H1 (cell line): ENCODE measurements around the gene EIF4ENIF1. TPM values are rescaled to one million over a fixed set of nuclear protein-coding genes. Genes with fewer than 3 reads are reported as not detected.

ENCODE experiments used
- CTCF ChIA-PET: fragments of 300-600 bp; sonication (Branson Sonifier 250); formaldehyde crosslinking; loops from one replicate; lab custom pipeline; 2021; ENCODE audit not compliant: partially characterized antibody; lab: Charles Lee
- POLR2A ChIA-PET: fragments of 300-600 bp; sonication (Branson Sonifier 250); formaldehyde crosslinking; loops from one replicate; lab custom pipeline; 2021; ENCODE audit warnings: inconsistent platforms; ENCODE audit not compliant: partially characterized antibody; lab: Charles Lee
- DNase-seq, 2 experiments: peaks; one replicate each; pipeline versions ENCODE4 v3.0.0 to v3.0.0-alpha.2; 2010 to 2022; ENCODE audit warnings: low spot score in 2 of 2, low read depth in 1 of 2, mixed read lengths in 1 of 2
- FAIRE-seq: peaks from 2 replicates; lab custom pipeline; 2011; peaks lifted over from hg19 to GRCh38; lab: Jason Lieb, UNC
- H2AFZ ChIP-seq: 2 replicates; pipeline ENCODE4 v1.8.1; 2012; ENCODE audit warnings: low read length, inconsistent platforms
- H2AK5ac ChIP-seq: 2 replicates; pipeline ENCODE4 v1.6.1; 2013; ENCODE audit warnings: low read depth, low read length
- H2BK120ac ChIP-seq: replicated peaks from 2 replicates; pipeline ENCODE3; 2013; ENCODE audit warnings: low read depth, low read length, inconsistent platforms
- H2BK12ac ChIP-seq: 2 replicates; pipeline ENCODE4 v1.6.1; 2013; ENCODE audit warnings: low read depth, low read length
- H2BK15ac ChIP-seq: 2 replicates; pipeline ENCODE4 v1.6.1; 2013; ENCODE audit warnings: low read length
- H2BK20ac ChIP-seq: 2 replicates; pipeline ENCODE4 v1.6.1; 2013; ENCODE audit warnings: low read length
- H2BK5ac ChIP-seq: 2 replicates; pipeline ENCODE4 v1.6.1; 2013; ENCODE audit warnings: low read depth, low read length
- H3K14ac ChIP-seq: 2 replicates; pipeline ENCODE4 v1.6.1; 2013; ENCODE audit warnings: inconsistent platforms; ENCODE audit not compliant: insufficient read length
- H3K18ac ChIP-seq: 2 replicates; pipeline ENCODE4 v1.6.1; 2013; ENCODE audit warnings: low read length; ENCODE audit errors: extremely low read depth
- H3K23ac ChIP-seq: 2 replicates; pipeline ENCODE4 v1.6.1; 2013; ENCODE audit warnings: inconsistent platforms; ENCODE audit not compliant: insufficient read length
- H3K23me2 ChIP-seq: 2 replicates; pipeline ENCODE4 v1.6.1; 2013; ENCODE audit warnings: low read depth, low read length
- H3K27ac ChIP-seq: 2 replicates; pipeline ENCODE4 v1.6.1; 2011; ENCODE audit warnings: low read depth, low read length, inconsistent platforms
- H3K27me3 ChIP-seq, 4 experiments: replicated peaks in 1 of 4; 1 replicate in 1 of 4; 2 replicates in 3 of 4; pipeline versions ENCODE4 v1.6.1 to v1.8.1; 2011 to 2013; ENCODE audit warnings: low read length in 3 of 4, mild to moderate bottlenecking in 3 of 4, inconsistent platforms in 2 of 4, mixed read lengths in 2 of 4, moderate library complexity in 1 of 4; ENCODE audit not compliant: control insufficient read depth in 3 of 4, insufficient read depth in 3 of 4; ENCODE audit errors: extremely low read depth in 1 of 4
- H3K36me3 ChIP-seq, 4 experiments: 2 replicates each; pipeline versions ENCODE4 v1.6.1 to v1.8.1; 2011 to 2013; ENCODE audit warnings: mild to moderate bottlenecking in 4 of 4, low read length in 3 of 4, moderate library complexity in 2 of 4, control low read depth in 1 of 4, inconsistent platforms in 1 of 4; ENCODE audit not compliant: insufficient read depth in 4 of 4, control insufficient read depth in 2 of 4
- H3K4ac ChIP-seq: replicated peaks from 2 replicates; pipeline ENCODE3; 2013; ENCODE audit warnings: low read length, low read depth, mixed read lengths, inconsistent platforms; ENCODE audit not compliant: insufficient read length
- H3K4me1 ChIP-seq, 4 experiments: replicated peaks in 1 of 4; 1 replicate in 1 of 4; 2 replicates in 3 of 4; pipeline versions ENCODE4 v1.6.1 to v1.8.1; 2011 to 2013; ENCODE audit warnings: low read length in 3 of 4, inconsistent platforms in 2 of 4, mixed read lengths in 1 of 4; ENCODE audit not compliant: insufficient read depth in 4 of 4, control insufficient read depth in 3 of 4
- H3K4me2 ChIP-seq, 2 experiments: 2 replicates each; pipeline versions ENCODE4 v1.6.1 to v1.8.1; 2011 to 2013; ENCODE audit warnings: low read depth in 2 of 2, low read length in 2 of 2, control low read depth in 1 of 2, inconsistent platforms in 1 of 2, mild to moderate bottlenecking in 1 of 2; ENCODE audit not compliant: insufficient read depth in 1 of 2
- H3K4me3 ChIP-seq, 4 experiments: fragments of 200-600, 300-600 bp in 1 of 4; sonication (generic), shearing (Covaris generic), sonication (Bioruptor Twin) in 1 of 4; 2 replicates each; pipeline versions ENCODE4 v1.5.1 to v1.8.1; 2011 to 2016; ENCODE audit warnings: low read length in 4 of 4, low read depth in 3 of 4, control low read depth in 2 of 4, inconsistent platforms in 2 of 4, mild to moderate bottlenecking in 2 of 4, mixed read lengths in 1 of 4, moderate library complexity in 1 of 4; ENCODE audit not compliant: insufficient read depth in 2 of 4; ENCODE audit errors: extremely low read depth in 1 of 4
- H3K56ac ChIP-seq: replicated peaks from 2 replicates; pipeline ENCODE3; 2013; ENCODE audit warnings: low read depth, mild to moderate bottlenecking, mixed read lengths, low read length, inconsistent platforms; ENCODE audit not compliant: insufficient read length
- H3K79me1 ChIP-seq: 2 replicates; pipeline ENCODE4 v1.6.1; 2013; ENCODE audit warnings: low read depth, low read length, control low read depth
- H3K79me2 ChIP-seq, 2 experiments: 2 replicates each; pipeline versions ENCODE4 v1.6.1 to v1.8.1; 2012 to 2013; ENCODE audit warnings: low read length in 2 of 2, mild to moderate bottlenecking in 2 of 2, inconsistent platforms in 1 of 2; ENCODE audit not compliant: insufficient read depth in 2 of 2, control insufficient read depth in 1 of 2
- H3K9ac ChIP-seq, 4 experiments: replicated peaks in 1 of 4; 1 replicate in 1 of 4; 2 replicates in 3 of 4; pipeline versions ENCODE4 v1.6.1 to v1.8.1; 2011 to 2013; ENCODE audit warnings: low read depth in 3 of 4, low read length in 3 of 4, control low read depth in 2 of 4, mild to moderate bottlenecking in 2 of 4, moderate library complexity in 2 of 4, inconsistent platforms in 1 of 4; ENCODE audit errors: extremely low read depth in 1 of 4
- H3K9me3 ChIP-seq, 2 experiments: 2 replicates each; pipeline versions ENCODE4 v1.6.1 to v1.8.1; 2012 to 2013; ENCODE audit warnings: mild to moderate bottlenecking in 2 of 2, moderate library complexity in 2 of 2, control low read depth in 1 of 2, inconsistent platforms in 1 of 2, low read depth in 1 of 2, low read length in 1 of 2, mixed read lengths in 1 of 2; ENCODE audit not compliant: insufficient read depth in 2 of 2
- H4K20me1 ChIP-seq, 2 experiments: replicated peaks in 1 of 2; 2 replicates each; pipeline versions ENCODE3 to v1.8.1; 2011 to 2013; ENCODE audit warnings: inconsistent platforms in 2 of 2, low read length in 2 of 2, mild to moderate bottlenecking in 1 of 2; ENCODE audit not compliant: insufficient read depth in 2 of 2, control insufficient read depth in 1 of 2
- H4K5ac ChIP-seq: 2 replicates; pipeline ENCODE4 v1.6.1; 2013; ENCODE audit warnings: low read length, low read depth, mixed read lengths, inconsistent platforms; ENCODE audit not compliant: insufficient read length
- H4K8ac ChIP-seq: 2 replicates; pipeline ENCODE4 v1.8.0; 2013; ENCODE audit warnings: mild to moderate bottlenecking, moderate library complexity, low read length, inconsistent platforms; ENCODE audit not compliant: insufficient read depth; ENCODE audit errors: extremely low read depth
- H4K91ac ChIP-seq: replicated peaks from 2 replicates; pipeline ENCODE3; 2013; ENCODE audit warnings: low read length, mixed read lengths, inconsistent platforms; ENCODE audit not compliant: insufficient read length
- CBX8 ChIP-seq: fragments of 300-800, 300-1000 bp; sonication (generic); IDR thresholded peaks from 2 replicates; pipeline ENCODE4 v1.7.1; 2016; ENCODE audit warnings: low read depth, low read length, borderline replicate concordance
- CHD2 ChIP-seq: IDR thresholded peaks from 2 replicates; pipeline ENCODE4 v1.6.1; 2012; ENCODE audit warnings: low read length, improper control_type of control experiment
- GTF2F1 ChIP-seq: IDR thresholded peaks from 2 replicates; pipeline ENCODE4 v1.6.1; 2012; ENCODE audit warnings: low read depth, low read length, improper control_type of control experiment, borderline replicate concordance
- NRF1 ChIP-seq: IDR thresholded peaks from 2 replicates; pipeline ENCODE4 v1.6.1; 2011; ENCODE audit warnings: mild to moderate bottlenecking, low read depth, low read length, improper control_type of control experiment
- PHF8 ChIP-seq: fragments of 200-600 bp; sonication (generic); conservative IDR thresholded peaks from 2 replicates; pipeline ENCODE4 v1.7.1; 2012; ENCODE audit warnings: low read depth, mild to moderate bottlenecking, inconsistent platforms, low read length, moderate library complexity
- POLR2A ChIP-seq, 2 experiments: IDR thresholded peaks; 1 replicate in 1 of 2; 2 replicates in 1 of 2; pipeline ENCODE4 v1.6.1; 2011; ENCODE audit warnings: low read depth in 2 of 2, low read length in 2 of 2, mild to moderate bottlenecking in 2 of 2; ENCODE audit errors: control extremely low read depth in 1 of 2
- POLR2AphosphoS5 ChIP-seq: IDR thresholded peaks from 2 replicates; pipeline ENCODE4 v1.6.1; 2011; ENCODE audit warnings: low read depth, low read length
- RNF2 ChIP-seq: fragments of 200-900, 300-1000 bp; sonication (generic); IDR thresholded peaks from 2 replicates; pipeline ENCODE4 v1.7.1; 2016; ENCODE audit warnings: borderline replicate concordance, low read depth, mild to moderate bottlenecking, antibody characterized with exemption, low read length; ENCODE audit not compliant: poor library complexity, severe bottlenecking; ENCODE audit errors: missing control alignments
- SP2 ChIP-seq: IDR thresholded peaks from 2 replicates; pipeline ENCODE4 v1.6.1; 2012; ENCODE audit warnings: mild to moderate bottlenecking, low read length, inconsistent platforms
- TAF7 ChIP-seq: optimal IDR thresholded peaks from 2 replicates; pipeline ENCODE3; 2011; ENCODE audit warnings: low read depth, mild to moderate bottlenecking, inconsistent platforms, low read length, moderate library complexity, borderline replicate concordance
- TEAD4 ChIP-seq: IDR thresholded peaks from 2 replicates; pipeline ENCODE4 v1.6.1; 2012; ENCODE audit warnings: low read depth, low read length, inconsistent platforms, mixed read lengths
- WGBS, 2 experiments: shearing (Covaris generic) in 1 of 2; methylation state at CpG; one replicate each; pipeline versions ENCODE4 v1.1.6 to v1.1.7; 2013 to 2015; ENCODE audit warnings: low lambda C conversion rate in 2 of 2, mixed read lengths in 2 of 2, inconsistent platforms in 1 of 2, low coverage in 1 of 2, missing lambda C conversion rate in 1 of 2; ENCODE audit not compliant: insufficient replicate concordance in 2 of 2, insufficient coverage in 1 of 2, insufficient read length in 1 of 2; ENCODE audit errors: extremely low coverage in 1 of 2, missing lambda C conversion rate in 1 of 2; 5-methylcytosine and 5-hydroxymethylcytosine counted together
- polyA plus RNA-seq, 7 experiments: library from polyadenylated mRNA; depleted of rRNA in 3 of 7; stranded (reverse) in 5 of 7; unstranded in 2 of 7; fragments of >200 nt in 5 of 7; fragments of 200-250 nt in 2 of 7; gene quantifications; 1 replicate in 5 of 7; 2 replicates in 1 of 7; 4 replicates in 1 of 7; pipeline versions ENCODE4 v1.2.1 to v1.2.3, GENCODE V29; 2011 to 2013; ENCODE audit warnings: missing spikeins in 2 of 7, mixed read lengths in 2 of 7
- total RNA-seq: library from RNA; stranded (reverse); fragmentation: NEBNext Ultra II Directional; extraction: Animal tissue kit (Norgen Biotek cat#: 25700); gene quantifications from 2 replicates; pipeline ENCODE4 v1.2.1, GENCODE V29; 2021
- TF ChIP-seq, protein P1 (sequence below), 3 experiments: IDR thresholded peaks; 1 replicate in 2 of 3; 2 replicates in 1 of 3; pipeline versions ENCODE4 v1.5.1 to v1.6.1; 2011; ENCODE audit warnings: low read length in 3 of 3, mild to moderate bottlenecking in 3 of 3, inconsistent platforms in 2 of 3, low read depth in 1 of 3, moderate library complexity in 1 of 3; ENCODE audit not compliant: insufficient read depth in 1 of 3; ENCODE audit errors: control extremely low read depth in 1 of 3

The EIF4ENIF1 gene
- total and polyA plus RNA-seq, 2 of the 8 experiments (the other 6 are each of a cell fraction or from before 2014, with no cell fraction given) = 21.9 to 23.6 TPM

DNA sequence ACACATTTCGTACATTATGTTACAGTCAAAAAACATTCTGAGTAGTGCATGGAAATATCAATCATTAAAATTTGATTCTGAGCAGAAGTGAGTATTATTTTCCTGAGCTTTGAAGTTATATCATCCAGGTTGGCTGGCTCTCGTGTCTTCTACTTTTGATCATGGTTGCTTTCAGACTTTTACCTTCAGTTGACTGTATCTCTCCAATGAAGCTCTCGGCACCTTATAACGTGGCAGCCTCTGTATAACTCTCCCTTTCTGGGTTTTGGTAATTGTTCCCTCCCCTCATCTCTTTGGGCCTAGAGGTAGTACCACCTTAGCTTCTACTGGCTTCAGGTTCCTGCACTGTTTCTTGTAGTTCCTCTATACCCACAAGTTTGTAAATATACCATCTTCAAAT lies 18.9 kb upstream of the EIF4ENIF1 start:
- Histone ChIP-seq H2BK5ac (no peak overlapping the region), H4K8ac (no peak overlapping the region), H3K56ac (no peak overlapping the region), H3K27ac (no peak overlapping the region), H2BK12ac (no peak overlapping the region), H3K23me2 (no peaks in the 10 kb centered on the region), H3K9me3 (no peaks in the 10 kb centered on the region; a peak in 1 of 4 replicates), H3K36me3 (no peaks in the 10 kb centered on the region; a peak in 2 of 8 replicates), H2BK20ac (no peak overlapping the region), H3K79me2 (peaks cover 0 to 4% of the 10 kb centered on the region in 2 experiments; a peak in 1 of 4 replicates), H3K4me1 (no peaks in the 10 kb centered on the region), H3K18ac (no peak overlapping the region), H2AK5ac (no peak overlapping the region), H4K91ac (no peak overlapping the region), H2BK15ac (no peak overlapping the region), H3K4me2 (no peak overlapping the region), H2AFZ (no peak overlapping the region), H3K27me3 (no peaks in the 10 kb centered on the region), H2BK120ac (no peak overlapping the region), H3K14ac (no peak overlapping the region), H3K9ac (no peak overlapping the region), H3K4ac (no peak overlapping the region), H3K23ac (no peak overlapping the region), H3K79me1 (no peaks in the 10 kb centered on the region), H4K5ac (no peak overlapping the region), H3K4me3 (no peak overlapping the region), H4K20me1 (no peaks in the 10 kb centered on the region)
- WGBS, 2 experiments = 94% methylated on average over 4 of the region's 4 CpGs; no CpG with 5 or more reads in 1 of the 2 experiments
- CTCF ChIA-PET = no interaction called here
- FAIRE-seq (no peak), DNase-seq (no peak)
- POLR2A ChIA-PET = interaction anchor here (0.6 kb wide), 1 partner anchor 106 kb away, joined by 3 read pairs; no protein-coding TSS in a partner anchor
- no peak for TF ChIP-seq CBX8
- TF ChIP-seq RNF2 = no peak
- no peak for TF ChIP-seq GTF2F1
- TF ChIP-seq SP2 = no peak
- no peak for TF ChIP-seq TAF7
- no peak for TF ChIP-seq POLR2A (IDR thresholded peaks at IDR 0.05; ENCODE audit: control extremely low read depth in 1 of 2, low read depth in 2 of 2, low read length in 2 of 2)
- no peak for TF ChIP-seq PHF8
- TF ChIP-seq, protein P1, sequence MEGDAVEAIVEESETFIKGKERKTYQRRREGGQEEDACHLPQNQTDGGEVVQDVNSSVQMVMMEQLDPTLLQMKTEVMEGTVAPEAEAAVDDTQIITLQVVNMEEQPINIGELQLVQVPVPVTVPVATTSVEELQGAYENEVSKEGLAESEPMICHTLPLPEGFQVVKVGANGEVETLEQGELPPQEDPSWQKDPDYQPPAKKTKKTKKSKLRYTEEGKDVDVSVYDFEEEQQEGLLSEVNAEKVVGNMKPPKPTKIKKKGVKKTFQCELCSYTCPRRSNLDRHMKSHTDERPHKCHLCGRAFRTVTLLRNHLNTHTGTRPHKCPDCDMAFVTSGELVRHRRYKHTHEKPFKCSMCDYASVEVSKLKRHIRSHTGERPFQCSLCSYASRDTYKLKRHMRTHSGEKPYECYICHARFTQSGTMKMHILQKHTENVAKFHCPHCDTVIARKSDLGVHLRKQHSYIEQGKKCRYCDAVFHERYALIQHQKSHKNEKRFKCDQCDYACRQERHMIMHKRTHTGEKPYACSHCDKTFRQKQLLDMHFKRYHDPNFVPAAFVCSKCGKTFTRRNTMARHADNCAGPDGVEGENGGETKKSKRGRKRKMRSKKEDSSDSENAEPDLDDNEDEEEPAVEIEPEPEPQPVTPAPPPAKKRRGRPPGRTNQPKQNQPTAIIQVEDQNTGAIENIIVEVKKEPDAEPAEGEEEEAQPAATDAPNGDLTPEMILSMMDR (IDR thresholded peaks at IDR 0.05; ENCODE audit: control extremely low read depth in 1 of 3, insufficient read depth in 1 of 3, low read depth in 1 of 3, low read length in 3 of 3) = no peak
- no peak for TF ChIP-seq POLR2AphosphoS5
- TF ChIP-seq TEAD4 = no peak
- no peak for TF ChIP-seq NRF1
- no peak for TF ChIP-seq CHD2
